GM23338 (cell line): Measurements from ENCODE around the gene TRMT44. TPM values are rescaled to one million over a fixed set of nuclear protein-coding genes. Genes with fewer than 3 reads are reported as not detected.
A peak's percentile ranks its signal among the peaks of the same experiment; 100 is the strongest.

Experiments
- ATAC-seq: fragments of 200-7000 bp; cut with Tn5 transposase; 3 replicates; pipeline ENCODE4 v1.9.1; 2020
- DNase-seq: peaks from one replicate; pipeline ENCODE4 v3.0.0-alpha.2; 2015; ENCODE audit warnings: low spot score
- H2AFZ ChIP-seq: fragments of 200-600 bp; sonication (generic); 2 replicates; pipeline ENCODE4 v1.8.0; 2016; ENCODE audit warnings: antibody characterized with exemption, mild to moderate bottlenecking, moderate library complexity
- H3F3A ChIP-seq: fragments of 200-600 bp; sonication (generic); replicated peaks from 2 replicates; pipeline ENCODE4 v1.8.0; 2017; ENCODE audit warnings: antibody characterized with exemption, mixed run types, low read depth
- H3K27ac ChIP-seq: fragments of 200-600 bp; sonication (generic); 2 replicates; pipeline ENCODE4 v1.6.1; 2016; ENCODE audit warnings: low read depth
- H3K27me3 ChIP-seq: fragments of 200-600 bp; sonication (generic); 2 replicates; pipeline ENCODE4 v1.8.0; 2016; ENCODE audit warnings: mild to moderate bottlenecking, mixed run types, moderate library complexity; ENCODE audit not compliant: insufficient read depth
- H3K36me3 ChIP-seq: fragments of 200-600 bp; sonication (generic); 2 replicates; pipeline ENCODE4 v1.8.0; 2016; ENCODE audit warnings: mild to moderate bottlenecking; ENCODE audit not compliant: insufficient read depth
- H3K4me1 ChIP-seq: fragments of 200-600 bp; sonication (generic); 2 replicates; pipeline ENCODE4 v1.8.0; 2016; ENCODE audit warnings: mild to moderate bottlenecking, moderate library complexity; ENCODE audit not compliant: insufficient read depth
- H3K4me2 ChIP-seq: fragments of 200-600 bp; sonication (generic); 2 replicates; pipeline ENCODE4 v1.7.1; 2017; ENCODE audit warnings: mixed run types
- H3K4me3 ChIP-seq: fragments of 200-600 bp; sonication (generic); 2 replicates; pipeline ENCODE4 v1.6.1; 2016; ENCODE audit warnings: mixed run types
- H3K79me2 ChIP-seq: fragments of 200-600 bp; sonication (generic); replicated peaks from 2 replicates; pipeline ENCODE4 v1.8.0; 2017; ENCODE audit warnings: mild to moderate bottlenecking; ENCODE audit not compliant: insufficient read depth
- H3K9me2 ChIP-seq: fragments of 200-600 bp; sonication (generic); 2 replicates; pipeline ENCODE4 v1.8.0; 2017; ENCODE audit not compliant: insufficient read depth
- H4K20me1 ChIP-seq: fragments of 200-600 bp; sonication (generic); replicated peaks from 2 replicates; pipeline ENCODE4 v1.8.0; 2017; ENCODE audit warnings: mild to moderate bottlenecking; ENCODE audit not compliant: insufficient read depth
- H3K27ac Mint-ChIP-seq: 2 replicates; pipeline ENCODE4 v1.8.0; 2020; ENCODE audit warnings: inconsistent platforms, mild to moderate bottlenecking, moderate library complexity, mixed read lengths
- H3K27me3 Mint-ChIP-seq: 3 replicates; pipeline ENCODE4 v1.8.0; 2022; ENCODE audit warnings: low read depth, mild to moderate bottlenecking, moderate library complexity, mixed read lengths, inconsistent platforms; ENCODE audit not compliant: insufficient read depth, poor library complexity
- H3K36me3 Mint-ChIP-seq: 3 replicates; pipeline ENCODE4 v1.8.0; 2021; ENCODE audit warnings: low read depth, mild to moderate bottlenecking, inconsistent platforms, moderate library complexity, mixed read lengths
- H3K4me1 Mint-ChIP-seq: 3 replicates; pipeline ENCODE4 v1.8.0; 2020; ENCODE audit warnings: mild to moderate bottlenecking, inconsistent platforms, mixed read lengths
- H3K4me3 Mint-ChIP-seq: 3 replicates; pipeline ENCODE4 v1.8.0; 2021; ENCODE audit warnings: moderate library complexity, mild to moderate bottlenecking, inconsistent platforms, mixed read lengths
- H3K9me3 Mint-ChIP-seq: 3 replicates; pipeline ENCODE4 v1.8.0; 2020; ENCODE audit warnings: moderate library complexity, mild to moderate bottlenecking, inconsistent platforms, mixed read lengths
- CREB1 ChIP-seq: fragments of 250-450 bp; sonication (Bioruptor Pico); IDR thresholded peaks from 2 replicates; pipeline ENCODE4 v1.5.0; 2020; ENCODE audit warnings: low read depth, mild to moderate bottlenecking, moderate library complexity
- CTCF ChIP-seq, 2 experiments: fragments of 200-600 bp in 1 of 2; sonication (generic) in 1 of 2; conservative IDR thresholded peaks; 2 replicates each; pipeline versions ENCODE4 v1.5.1 to v1.6.1; 2016 to 2017; ENCODE audit warnings: antibody characterized with exemption in 2 of 2, low read depth in 2 of 2, mild to moderate bottlenecking in 2 of 2, moderate library complexity in 1 of 2
- ETS1 ChIP-seq: IDR thresholded peaks from 2 replicates; pipeline ENCODE4 v1.6.1; 2016; ENCODE audit warnings: antibody characterized with exemption
- EZH2 ChIP-seq: fragments of 200-600 bp; sonication (generic); IDR thresholded peaks from one replicate; pipeline ENCODE4 v1.8.0; 2017; ENCODE audit warnings: antibody characterized with exemption, mild to moderate bottlenecking, low read depth; ENCODE audit not compliant: unreplicated experiment
- EZH2phosphoT487 ChIP-seq: fragments of 200-600 bp; sonication (generic); IDR thresholded peaks from one replicate; pipeline ENCODE4 v1.8.1; 2018; ENCODE audit warnings: antibody characterized with exemption; ENCODE audit not compliant: unreplicated experiment
- JUNB ChIP-seq: IDR thresholded peaks from one replicate; pipeline ENCODE4 v1.6.1; 2016; ENCODE audit warnings: antibody characterized with exemption; ENCODE audit not compliant: unreplicated experiment
- NANOG ChIP-seq: IDR thresholded peaks from 2 replicates; pipeline ENCODE4 v1.6.1; 2016; ENCODE audit warnings: antibody characterized with exemption, borderline replicate concordance
- POLR2AphosphoS5 ChIP-seq: IDR thresholded peaks from 2 replicates; pipeline ENCODE4 v1.6.1; 2016; ENCODE audit warnings: antibody characterized with exemption, low read depth
- REST ChIP-seq: IDR thresholded peaks from one replicate; pipeline ENCODE4 v1.6.1; 2018; ENCODE audit warnings: antibody characterized with exemption; ENCODE audit not compliant: unreplicated experiment
- STAT1 ChIP-seq: IDR thresholded peaks from one replicate; pipeline ENCODE4 v1.6.1; 2016; ENCODE audit warnings: antibody characterized with exemption; ENCODE audit not compliant: unreplicated experiment
- ZNF114 ChIP-seq: fragments of 250-450 bp; sonication (Bioruptor Pico); IDR thresholded peaks from 2 replicates; pipeline ENCODE4 v1.5.0; 2020; ENCODE audit warnings: mild to moderate bottlenecking, moderate library complexity
- ZNF331 ChIP-seq: fragments of 250-450 bp; sonication (Bioruptor Pico); IDR thresholded peaks from 2 replicates; pipeline ENCODE4 v1.5.0; 2020; ENCODE audit warnings: low read depth, mild to moderate bottlenecking, moderate library complexity
- ZNF462 ChIP-seq: fragments of 250-450 bp; sonication (Bioruptor Pico); IDR thresholded peaks from 2 replicates; pipeline ENCODE4 v1.5.0; 2020; ENCODE audit warnings: mild to moderate bottlenecking, moderate library complexity
- polyA plus RNA-seq: library from polyadenylated mRNA; unstranded; fragments of >200 nt; fragmentation: Nextera tagmentation; extraction: Ambion mirVana; gene quantifications from 2 replicates; pipeline ENCODE4 v1.2.1, GENCODE V29; 2016
- total RNA-seq: library from RNA; depleted of rRNA; stranded (reverse); fragments of >200 nt; shearing (Covaris generic); gene quantifications from 2 replicates; pipeline ENCODE4 v1.2.3, GENCODE V29; 2014

TRMT44 gene
- total and polyA plus RNA-seq, 2 experiments from 2014 or later, result 10.3 to 49.8 TPM

GRCh38 chr4:8427262-8427661 is 13.3 kb upstream of the TRMT44 start:
- H3F3A ChIP-seq, result no peaks in the 10 kb centered on the region
- peaks cover 16% of the 10 kb centered on the region for H3K27me3 Mint-ChIP-seq
- no peak for ATAC-seq
- H3K9me3 Mint-ChIP-seq, result no peaks in the 10 kb centered on the region
- peaks cover 15% of the 10 kb centered on the region for H3K4me1 Mint-ChIP-seq
- no peaks in the 10 kb centered on the region for H3K36me3 ChIP-seq
- H3K4me3 ChIP-seq, result peak overlapping the region; percentile 83; the same call in 1 of the 2 replicates
- peak overlapping the region; percentile 96 for H3K4me2 ChIP-seq
- DNase-seq, result no peak
- H3K27me3 ChIP-seq, result no peaks in the 10 kb centered on the region
- no peak for TF ChIP-seq ZNF114
- no peak for TF ChIP-seq NANOG
- TF ChIP-seq STAT1, result no peak
- no peak for TF ChIP-seq POLR2AphosphoS5
- no peak for TF ChIP-seq ETS1
- no peak for TF ChIP-seq REST
- TF ChIP-seq EZH2phosphoT487, result no peak
- TF ChIP-seq EZH2, result no peak
- TF ChIP-seq CTCF (conservative IDR thresholded peaks at IDR 0.05; ENCODE audit: low read depth in 2 of 2), result no peak
- TF ChIP-seq ZNF331 (CRISPR knock-in tag), result no peak
- no peak for TF ChIP-seq ZNF462 (CRISPR knock-in tag)
- TF ChIP-seq JUNB, result no peak
- TF ChIP-seq CREB1 (CRISPR knock-in tag), result no peak
- peak overlapping the region; percentile 89 for H3K4me3 Mint-ChIP-seq
- H4K20me1 ChIP-seq, result no peaks in the 10 kb centered on the region
- H3K9me2 ChIP-seq, result no peaks in the 10 kb centered on the region
- no peaks in the 10 kb centered on the region for H3K79me2 ChIP-seq
- H3K27ac Mint-ChIP-seq, result no peak overlapping the region
- no peak overlapping the region for H2AFZ ChIP-seq
- H3K36me3 Mint-ChIP-seq, result no peaks in the 10 kb centered on the region; the same call in 2 of the 3 replicates
- no peak overlapping the region for H3K27ac ChIP-seq
- no peaks in the 10 kb centered on the region for H3K4me1 ChIP-seq
